Ishikawa (cell line): ENCODE results near the gene PLCL1.

ENCODE experiments used
- CEBPB ChIP-seq: IDR thresholded peaks from 2 replicates; pipeline ENCODE4 v1.6.1; 2012
- CREB1 ChIP-seq: IDR thresholded peaks from 2 replicates; pipeline ENCODE4 v1.6.1; 2012; ENCODE audit warnings: low read depth
- EGR1 ChIP-seq: IDR thresholded peaks from 2 replicates; pipeline ENCODE4 v1.6.1; 2012
- EP300 ChIP-seq: IDR thresholded peaks from 2 replicates; pipeline ENCODE4 v1.6.1; 2012; ENCODE audit warnings: borderline replicate concordance
- FOXM1 ChIP-seq: IDR thresholded peaks from 2 replicates; pipeline ENCODE4 v1.6.1; 2012; ENCODE audit warnings: low read depth, borderline replicate concordance
- NFIC ChIP-seq: IDR thresholded peaks from 2 replicates; pipeline ENCODE4 v1.6.1; 2012
- RAD21 ChIP-seq: IDR thresholded peaks from 2 replicates; pipeline ENCODE4 v1.6.1; 2012; ENCODE audit warnings: low read depth
- TAF1 ChIP-seq: IDR thresholded peaks from 2 replicates; pipeline ENCODE4 v1.6.1; 2012; ENCODE audit warnings: low read depth, mild to moderate bottlenecking
- TCF12 ChIP-seq: IDR thresholded peaks from 2 replicates; pipeline ENCODE4 v1.6.1; 2012; ENCODE audit warnings: low read depth
- TEAD4 ChIP-seq: IDR thresholded peaks from 2 replicates; pipeline ENCODE4 v1.6.1; 2012
- YY1 ChIP-seq: IDR thresholded peaks from 2 replicates; pipeline ENCODE4 v1.6.1; 2012; ENCODE audit warnings: low read depth
- ZBTB7A ChIP-seq: IDR thresholded peaks from 2 replicates; pipeline ENCODE4 v1.6.1; 2012; ENCODE audit warnings: low read depth
- TF ChIP-seq, protein P1 (sequence below): IDR thresholded peaks from 2 replicates; pipeline ENCODE4 v1.6.1; 2012
- TF ChIP-seq, protein P2 (sequence below): IDR thresholded peaks from 2 replicates; pipeline ENCODE4 v1.6.1; 2012; ENCODE audit warnings: low read depth, mild to moderate bottlenecking
- TF ChIP-seq, protein P3 (sequence below): IDR thresholded peaks from 2 replicates; pipeline ENCODE4 v1.6.1; 2012

PLCL1 gene

GRCh38 chr2:198036029-198036879, 231.9 kb downstream of the PLCL1 start:
- TF ChIP-seq EGR1 = no peak
- no peak for TF ChIP-seq CEBPB
- TF ChIP-seq TEAD4 = no peak
- TF ChIP-seq EP300 = no peak
- TF ChIP-seq, protein P1, sequence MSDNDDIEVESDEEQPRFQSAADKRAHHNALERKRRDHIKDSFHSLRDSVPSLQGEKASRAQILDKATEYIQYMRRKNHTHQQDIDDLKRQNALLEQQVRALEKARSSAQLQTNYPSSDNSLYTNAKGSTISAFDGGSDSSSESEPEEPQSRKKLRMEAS = no peak
- TF ChIP-seq RAD21 = no peak
- TF ChIP-seq CREB1 = no peak
- no peak for TF ChIP-seq FOXM1
- TF ChIP-seq, protein P2, sequence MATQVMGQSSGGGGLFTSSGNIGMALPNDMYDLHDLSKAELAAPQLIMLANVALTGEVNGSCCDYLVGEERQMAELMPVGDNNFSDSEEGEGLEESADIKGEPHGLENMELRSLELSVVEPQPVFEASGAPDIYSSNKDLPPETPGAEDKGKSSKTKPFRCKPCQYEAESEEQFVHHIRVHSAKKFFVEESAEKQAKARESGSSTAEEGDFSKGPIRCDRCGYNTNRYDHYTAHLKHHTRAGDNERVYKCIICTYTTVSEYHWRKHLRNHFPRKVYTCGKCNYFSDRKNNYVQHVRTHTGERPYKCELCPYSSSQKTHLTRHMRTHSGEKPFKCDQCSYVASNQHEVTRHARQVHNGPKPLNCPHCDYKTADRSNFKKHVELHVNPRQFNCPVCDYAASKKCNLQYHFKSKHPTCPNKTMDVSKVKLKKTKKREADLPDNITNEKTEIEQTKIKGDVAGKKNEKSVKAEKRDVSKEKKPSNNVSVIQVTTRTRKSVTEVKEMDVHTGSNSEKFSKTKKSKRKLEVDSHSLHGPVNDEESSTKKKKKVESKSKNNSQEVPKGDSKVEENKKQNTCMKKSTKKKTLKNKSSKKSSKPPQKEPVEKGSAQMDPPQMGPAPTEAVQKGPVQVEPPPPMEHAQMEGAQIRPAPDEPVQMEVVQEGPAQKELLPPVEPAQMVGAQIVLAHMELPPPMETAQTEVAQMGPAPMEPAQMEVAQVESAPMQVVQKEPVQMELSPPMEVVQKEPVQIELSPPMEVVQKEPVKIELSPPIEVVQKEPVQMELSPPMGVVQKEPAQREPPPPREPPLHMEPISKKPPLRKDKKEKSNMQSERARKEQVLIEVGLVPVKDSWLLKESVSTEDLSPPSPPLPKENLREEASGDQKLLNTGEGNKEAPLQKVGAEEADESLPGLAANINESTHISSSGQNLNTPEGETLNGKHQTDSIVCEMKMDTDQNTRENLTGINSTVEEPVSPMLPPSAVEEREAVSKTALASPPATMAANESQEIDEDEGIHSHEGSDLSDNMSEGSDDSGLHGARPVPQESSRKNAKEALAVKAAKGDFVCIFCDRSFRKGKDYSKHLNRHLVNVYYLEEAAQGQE = no peak
- TF ChIP-seq, protein P3, sequence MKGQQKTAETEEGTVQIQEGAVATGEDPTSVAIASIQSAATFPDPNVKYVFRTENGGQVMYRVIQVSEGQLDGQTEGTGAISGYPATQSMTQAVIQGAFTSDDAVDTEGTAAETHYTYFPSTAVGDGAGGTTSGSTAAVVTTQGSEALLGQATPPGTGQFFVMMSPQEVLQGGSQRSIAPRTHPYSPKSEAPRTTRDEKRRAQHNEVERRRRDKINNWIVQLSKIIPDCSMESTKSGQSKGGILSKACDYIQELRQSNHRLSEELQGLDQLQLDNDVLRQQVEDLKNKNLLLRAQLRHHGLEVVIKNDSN = no peak
- TF ChIP-seq TCF12 = no peak
- TF ChIP-seq TAF1 = no peak
- no peak for TF ChIP-seq NFIC
- TF ChIP-seq ZBTB7A = no peak
- TF ChIP-seq YY1 = no peak

- TF ChIP-seq TAF1 (no peak), TCF12 (no peak), CEBPB (no peak), EGR1 (no peak), RAD21 (no peak), EP300 (no peak), ZBTB7A (no peak), FOXM1 (no peak), CREB1 (no peak), NFIC (no peak), YY1 (no peak), TEAD4 (no peak)
- TF ChIP-seq, protein P3 = no peak
- TF ChIP-seq, protein P1 = no peak
- TF ChIP-seq, protein P2 = no peak
These were observed 236.4 kb downstream of the PLCL1 start for GRCh38 chr2:198040835-198041234.

GRCh38 chr2:198042189-198042588, 237.8 kb downstream of the PLCL1 start:
- no peak for TF ChIP-seq TEAD4
- TF ChIP-seq CEBPB = no peak
- TF ChIP-seq, protein P2 = no peak
- TF ChIP-seq, protein P1 = no peak
- no peak for TF ChIP-seq ZBTB7A
- no peak for TF ChIP-seq CREB1
- TF ChIP-seq, protein P3 = no peak
- TF ChIP-seq FOXM1 = no peak
- no peak for TF ChIP-seq NFIC
- no peak for TF ChIP-seq TAF1
- no peak for TF ChIP-seq YY1
- no peak for TF ChIP-seq TCF12
- no peak for TF ChIP-seq EP300
- no peak for TF ChIP-seq EGR1
- no peak for TF ChIP-seq RAD21
